ENCODE measurements around the gene ARL16. TPM values are rescaled to one million over a fixed set of nuclear protein-coding genes. Genes with fewer than 3 reads are reported as not detected.

ARL16 gene
- total and polyA plus RNA-seq, 2 of the 8 experiments (the other 6 are each of a cell fraction or from before 2014, with no cell fraction given): 37.0 to 60.8 TPM

GRCh38 chr17:81682565-81683207, 911 bp downstream of the ARL16 start (continued):
- no peak for TF ChIP-seq MAX (IDR thresholded peaks at IDR 0.05)
- no peak for TF ChIP-seq TAF1 (IDR thresholded peaks at IDR 0.05; ENCODE audit: low read depth, low read length)
- TF ChIP-seq MAFK (IDR thresholded peaks at IDR 0.05; ENCODE audit: low read depth, low read length): no peak
- TF ChIP-seq CBX5 (IDR thresholded peaks at IDR 0.05; ENCODE audit: low read depth, low read length): no peak
- TF ChIP-seq SIX5 (IDR thresholded peaks at IDR 0.05; ENCODE audit: low read depth, low read length): no peak
- TF ChIP-seq EZH2 (IDR thresholded peaks at IDR 0.05; ENCODE audit: low read depth, low read length, severe bottlenecking): no peak
- no peak for TF ChIP-seq NRF1 (IDR thresholded peaks at IDR 0.05; ENCODE audit: low read depth, low read length)
